K562 (cell line): ENCODE results near the gene LMLN.

Source experiments
- CTCF ChIP-seq, 3 experiments: IDR thresholded peaks in 2 of 3; conservative IDR thresholded peaks in 1 of 3; 2 replicates each; pipeline ENCODE4 v1.5.1; 2011 to 2012; ENCODE audit warnings: low read length in 3 of 3, mild to moderate bottlenecking in 3 of 3, control low read depth in 2 of 3, improper control_type of control experiment in 1 of 3, inconsistent platforms in 1 of 3, low read depth in 1 of 3, mixed read lengths in 1 of 3, moderate library complexity in 1 of 3; ENCODE audit not compliant: insufficient read depth in 2 of 3
- NFE2 ChIP-seq: IDR thresholded peaks from 2 replicates; pipeline ENCODE4 v1.6.1; 2014; ENCODE audit warnings: antibody characterized with exemption, low read depth
- POLR2A ChIP-seq: fragments of 450-650 bp; conservative IDR thresholded peaks from 2 replicates; pipeline ENCODE4 v1.6.1; 2016
- ZNF609 ChIP-seq: sonication (generic); formaldehyde crosslinking; IDR thresholded peaks from 2 replicates; pipeline ENCODE4 v1.8.1; 2023; ENCODE audit warnings: missing genetic modification reagents, mild to moderate bottlenecking, borderline replicate concordance
- ZNF699 ChIP-seq: fragments of 250-450 bp; sonication (Bioruptor Pico); IDR thresholded peaks from 2 replicates; pipeline ENCODE4 v1.8.0; 2021; ENCODE audit warnings: mild to moderate bottlenecking, moderate library complexity; ENCODE audit not compliant: insufficient replicate concordance
- TF ChIP-seq, protein P1 (sequence below): fragments of 250-450 bp; sonication (Bioruptor Pico); IDR thresholded peaks from 2 replicates; pipeline ENCODE4 v1.4.0; 2020; ENCODE audit warnings: mild to moderate bottlenecking, moderate library complexity

DNA sequence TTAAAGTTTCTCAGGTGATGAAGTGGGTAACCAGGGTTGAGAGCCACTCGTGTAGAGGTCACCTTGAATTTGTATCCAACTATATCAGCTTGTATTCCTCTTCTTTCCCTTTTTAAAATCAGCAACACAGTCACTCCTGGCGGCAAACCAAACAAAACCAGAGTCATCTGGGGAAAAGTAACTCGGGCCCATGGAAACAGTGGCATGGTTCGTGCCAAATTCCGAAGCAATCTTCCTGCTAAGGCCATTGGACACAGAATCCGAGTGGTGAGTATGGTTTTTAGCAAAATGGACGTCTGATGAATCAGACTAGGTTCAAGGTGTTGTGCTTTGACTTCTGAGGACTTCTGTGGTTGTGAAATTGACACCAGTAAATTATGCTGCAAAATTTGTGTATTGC is 6.1 kb upstream of the LMLN start:
- TF ChIP-seq POLR2A (no peak), ZNF609 (no peak), ZNF699 (CRISPR knock-in tag) (no peak), NFE2 (no peak), CTCF (IDR thresholded peaks at IDR 0.05 in 2 of 3, conservative IDR thresholded peaks at IDR 0.05 in 1 of 3; ENCODE audit: insufficient read depth in 2 of 3, low read depth in 1 of 3, low read length in 3 of 3) (no peak)
- TF ChIP-seq, protein P1, sequence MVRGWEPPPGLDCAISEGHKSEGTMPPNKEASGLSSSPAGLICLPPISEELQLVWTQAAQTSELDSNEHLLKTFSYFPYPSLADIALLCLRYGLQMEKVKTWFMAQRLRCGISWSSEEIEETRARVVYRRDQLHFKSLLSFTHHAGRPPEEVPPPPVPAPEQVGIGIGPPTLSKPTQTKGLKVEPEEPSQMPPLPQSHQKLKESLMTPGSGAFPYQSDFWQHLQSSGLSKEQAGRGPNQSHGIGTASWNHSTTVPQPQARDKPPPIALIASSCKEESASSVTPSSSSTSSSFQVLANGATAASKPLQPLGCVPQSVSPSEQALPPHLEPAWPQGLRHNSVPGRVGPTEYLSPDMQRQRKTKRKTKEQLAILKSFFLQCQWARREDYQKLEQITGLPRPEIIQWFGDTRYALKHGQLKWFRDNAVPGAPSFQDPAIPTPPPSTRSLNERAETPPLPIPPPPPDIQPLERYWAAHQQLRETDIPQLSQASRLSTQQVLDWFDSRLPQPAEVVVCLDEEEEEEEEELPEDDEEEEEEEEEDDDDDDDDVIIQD (CRISPR knock-in tag) = no peak
